ENCODE measurements around the gene NALF2. TPM values are rescaled to one million over a fixed set of nuclear protein-coding genes. Genes with fewer than 3 reads are reported as not detected.

Gene NALF2
- total and polyA plus RNA-seq, 2 donors (not counting 1 experiment from before 2014, with no cell fraction given), result not detected

DNA sequence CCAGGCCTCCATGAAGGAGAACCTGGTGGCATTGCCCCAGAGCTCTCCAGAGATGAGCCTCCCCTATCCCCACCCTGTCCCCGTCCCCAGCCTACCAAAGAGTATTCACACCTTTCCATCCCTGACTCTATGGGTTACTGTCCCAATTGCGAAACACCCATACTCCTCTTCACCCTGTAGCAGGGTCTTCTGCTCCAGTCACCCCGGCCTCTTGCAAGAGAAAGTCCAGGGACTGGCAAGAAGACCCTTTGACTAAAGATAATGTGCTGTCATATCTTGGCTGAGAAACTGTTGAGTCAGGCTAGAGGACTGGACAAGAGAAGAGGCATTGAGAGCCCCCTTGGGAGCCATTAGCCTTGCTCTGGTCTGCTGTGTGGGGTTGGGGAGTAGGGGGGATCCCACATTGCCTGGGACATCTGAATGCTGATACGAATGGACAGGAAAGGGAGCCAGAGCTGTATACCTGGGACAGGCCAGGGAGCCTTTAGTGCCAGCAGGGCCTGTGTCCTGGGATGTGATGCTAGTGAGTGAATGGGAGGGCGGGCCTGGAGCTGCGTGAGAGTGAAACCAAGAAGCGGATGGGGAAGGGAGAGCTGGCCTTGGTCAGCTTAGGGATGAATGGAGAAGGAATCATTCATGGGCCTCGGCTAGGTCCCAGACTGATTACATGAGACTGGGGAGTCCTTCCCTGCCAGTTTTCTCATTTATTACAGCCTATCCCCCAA lies 27.1 kb downstream of the NALF2 start:
- no peaks in the 10 kb centered on the region for H3K79me2 ChIP-seq (ENCODE audit: control insufficient read depth, insufficient read depth, low read length)
- no peaks in the 10 kb centered on the region for H3K9me3 ChIP-seq (ENCODE audit: control insufficient read depth, insufficient read depth, low read depth, low read length)
- no peak overlapping the region for H3K4me2 ChIP-seq (ENCODE audit: extremely low read depth, insufficient read depth, low read length)
- H3K4me1 ChIP-seq (ENCODE audit: control insufficient read depth, extremely low read depth, insufficient read depth, low read length), result no peaks in the 10 kb centered on the region
- H3K27ac ChIP-seq (ENCODE audit: insufficient read depth, low read length), result no peak overlapping the region
- H2AFZ ChIP-seq (ENCODE audit: low read length), result no peak overlapping the region
- TF ChIP-seq EZH2 (IDR thresholded peaks at IDR 0.05; ENCODE audit: low read length, missing control alignments) (no peak), CTCF (conservative IDR thresholded peaks at IDR 0.05 in 1 of 2, IDR thresholded peaks at IDR 0.05 in 1 of 2; ENCODE audit: low read depth in 1 of 2, low read length in 2 of 2) (no peak)
- H3K36me3 ChIP-seq (ENCODE audit: control insufficient read depth, insufficient read depth, low read length), result no peaks in the 10 kb centered on the region
- no peak for DNase-seq (ENCODE audit: low read depth in 2 of 2)
- H3K27me3 ChIP-seq (ENCODE audit: control insufficient read depth, insufficient read depth, low read length), result no peaks in the 10 kb centered on the region
- H3K4me3 ChIP-seq (replicated peaks in 1 of 4; ENCODE audit: control extremely low read depth in 1 of 4, insufficient read depth in 1 of 4, low read depth in 3 of 4, low read length in 4 of 4), result no peak overlapping the region
- H4K20me1 ChIP-seq (ENCODE audit: control insufficient read depth, extremely low read depth, insufficient read depth, low read length), result no peaks in the 10 kb centered on the region
- H3K9ac ChIP-seq (ENCODE audit: insufficient read depth, low read length), result no peak overlapping the region

- no peaks in the 10 kb centered on the region for H3K27me3 ChIP-seq (ENCODE audit: control insufficient read depth, insufficient read depth, low read length)
Observed at GRCh38 chrX:69535661-69536060, 31.5 kb downstream of the NALF2 start.

More at GRCh38 chrX:69535661-69536060, 31.5 kb downstream of the NALF2 start:
- no peaks in the 10 kb centered on the region for H3K4me1 ChIP-seq (ENCODE audit: control insufficient read depth, extremely low read depth, insufficient read depth, low read length)
- no peak for TF ChIP-seq CTCF (conservative IDR thresholded peaks at IDR 0.05 in 1 of 2, IDR thresholded peaks at IDR 0.05 in 1 of 2; ENCODE audit: low read depth in 1 of 2, low read length in 2 of 2)
- TF ChIP-seq EZH2 (IDR thresholded peaks at IDR 0.05; ENCODE audit: low read length, missing control alignments), result no peak
- no peak overlapping the region for H3K9ac ChIP-seq (ENCODE audit: insufficient read depth, low read length)
- no peaks in the 10 kb centered on the region for H3K79me2 ChIP-seq (ENCODE audit: control insufficient read depth, insufficient read depth, low read length)
- no peaks in the 10 kb centered on the region for H4K20me1 ChIP-seq (ENCODE audit: control insufficient read depth, extremely low read depth, insufficient read depth, low read length)
- DNase-seq (ENCODE audit: low read depth in 2 of 2), result no peak
- no peak overlapping the region for H3K4me2 ChIP-seq (ENCODE audit: extremely low read depth, insufficient read depth, low read length)
- H3K4me3 ChIP-seq (replicated peaks in 1 of 4; ENCODE audit: control extremely low read depth in 1 of 4, insufficient read depth in 1 of 4, low read depth in 3 of 4, low read length in 4 of 4), result no peak overlapping the region
- no peaks in the 10 kb centered on the region for H3K36me3 ChIP-seq (ENCODE audit: control insufficient read depth, insufficient read depth, low read length)
- no peak overlapping the region for H3K27ac ChIP-seq (ENCODE audit: insufficient read depth, low read length)
- no peaks in the 10 kb centered on the region for H3K9me3 ChIP-seq (ENCODE audit: control insufficient read depth, insufficient read depth, low read depth, low read length)
- H2AFZ ChIP-seq (ENCODE audit: low read length), result no peak overlapping the region

Measured in fibroblast of lung (primary cell).